Vagina (tissue), 2 donors: ENCODE results near the gene CALML5.

Source experiments
- CTCF ChIP-seq, 3 experiments: fragments of 450-650 bp in 2 of 3; fragments of 200-600 bp in 1 of 3; sonication (generic) in 1 of 3; IDR thresholded peaks; one replicate each; pipeline ENCODE4 v1.5.1; 2017 to 2019; ENCODE audit warnings: antibody characterized with exemption in 3 of 3, mild to moderate bottlenecking in 2 of 3, moderate library complexity in 2 of 3
- POLR2AphosphoS5 ChIP-seq, 2 donors: sonication (generic); formaldehyde crosslinking; IDR thresholded peaks; one replicate each; pipeline ENCODE4 v1.9.0; 2017; ENCODE audit warnings: antibody characterized with exemption in 2 of 2, mild to moderate bottlenecking in 2 of 2, low read depth in 1 of 2; ENCODE audit not compliant: insufficient read depth in 1 of 2

- TF ChIP-seq CTCF (IDR thresholded peaks at IDR 0.05) (no peak), POLR2AphosphoS5 (IDR thresholded peaks at IDR 0.05; ENCODE audit: insufficient read depth in 1 of 2, low read depth in 1 of 2) (no peak)
Measured at GRCh38 chr10:5467207-5467535, 32.2 kb downstream of the CALML5 start.
